ENCODE data around the gene PEX10.
"Not testable (repeated sequence)": the region's sequence is repeated elsewhere in the genome, so short reads cannot be mapped to it uniquely, and the experiment has no call there.

Gene PEX10

DNA sequence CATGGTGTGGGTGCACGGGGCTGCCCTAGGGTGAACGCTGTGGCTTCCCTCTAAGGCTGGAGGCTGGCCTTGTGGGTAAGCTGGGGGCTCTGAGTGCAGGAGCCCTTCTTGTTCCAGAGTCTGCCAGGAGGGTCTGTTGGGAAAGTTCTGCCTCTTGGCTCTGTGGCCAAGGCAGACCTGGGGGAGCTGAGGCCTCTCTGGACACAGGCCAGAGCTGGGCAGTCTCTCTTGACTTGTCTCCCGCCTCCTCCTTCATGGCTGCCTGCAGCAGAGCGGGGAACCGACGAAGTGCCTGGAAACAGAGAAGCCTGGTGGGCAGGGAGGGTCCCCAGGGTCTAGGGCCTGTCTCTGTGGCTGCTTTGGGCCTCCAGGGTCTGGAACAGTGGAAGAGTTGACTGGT lies 30.3 kb upstream of the PEX10 start:
- FAIRE-seq = no peak

DNA sequence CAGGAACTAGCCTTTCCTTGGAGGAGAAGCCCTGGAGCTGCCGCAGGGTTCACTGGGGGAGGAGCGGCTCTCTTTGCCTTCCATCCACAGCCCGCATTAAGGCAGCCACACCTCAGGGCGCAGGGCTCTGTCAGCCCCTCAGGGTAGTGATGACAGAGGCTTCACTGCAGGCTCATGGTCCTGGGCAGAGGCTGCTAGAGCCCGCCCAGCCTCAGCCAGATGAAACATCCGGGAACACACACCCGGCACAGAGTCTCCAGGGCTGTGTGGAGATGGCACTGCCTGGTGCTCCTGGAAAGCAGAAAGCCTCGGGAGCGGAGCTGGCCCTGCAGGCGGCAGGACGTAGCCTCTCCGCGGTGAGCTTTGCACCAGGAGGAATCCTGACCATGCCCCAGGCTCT lies 29.4 kb upstream of the PEX10 start:
- FAIRE-seq = no peak

DNA sequence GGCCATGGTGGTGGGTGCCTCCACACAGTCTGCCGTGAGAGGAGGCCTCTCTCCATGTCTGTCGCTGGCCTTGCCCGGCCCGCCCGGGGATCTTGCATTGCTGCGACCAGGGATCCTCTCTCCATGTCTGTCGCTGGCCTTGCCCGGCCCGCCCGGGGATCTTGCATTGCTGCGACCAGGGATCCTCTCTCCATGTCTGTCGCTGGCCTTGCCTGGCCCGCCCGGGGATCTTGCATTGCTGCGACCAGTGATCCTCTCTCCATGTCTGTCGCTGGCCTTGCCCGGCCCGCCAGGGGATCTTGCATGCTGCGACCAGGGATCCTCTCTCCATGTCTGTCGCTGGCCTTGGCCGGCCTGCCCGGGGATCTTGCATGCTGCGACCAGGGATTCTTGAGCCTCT lies 28.0 kb upstream of the PEX10 start:
- FAIRE-seq = not testable (repeated sequence)

DNA sequence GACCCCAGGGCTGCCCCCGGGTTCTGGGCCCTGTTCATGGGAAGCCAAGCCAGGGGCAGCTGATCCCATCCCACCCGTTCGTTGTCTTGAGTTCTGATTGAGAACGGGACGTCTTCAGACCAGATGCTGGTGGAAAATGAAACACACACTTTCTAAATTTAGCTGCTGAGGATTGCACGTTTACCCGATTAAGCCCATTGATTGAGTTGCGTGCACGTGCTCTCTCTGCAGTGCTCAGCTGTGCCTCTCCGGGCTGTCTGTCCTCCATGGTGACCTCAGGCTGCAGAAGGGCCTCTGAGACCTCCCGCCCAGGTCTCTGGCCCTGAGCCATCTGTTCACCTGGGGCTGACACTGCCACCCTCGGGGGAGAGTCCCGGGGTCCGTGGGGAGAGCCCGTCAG lies 27.0 kb upstream of the PEX10 start:
- no peak for FAIRE-seq

DNA sequence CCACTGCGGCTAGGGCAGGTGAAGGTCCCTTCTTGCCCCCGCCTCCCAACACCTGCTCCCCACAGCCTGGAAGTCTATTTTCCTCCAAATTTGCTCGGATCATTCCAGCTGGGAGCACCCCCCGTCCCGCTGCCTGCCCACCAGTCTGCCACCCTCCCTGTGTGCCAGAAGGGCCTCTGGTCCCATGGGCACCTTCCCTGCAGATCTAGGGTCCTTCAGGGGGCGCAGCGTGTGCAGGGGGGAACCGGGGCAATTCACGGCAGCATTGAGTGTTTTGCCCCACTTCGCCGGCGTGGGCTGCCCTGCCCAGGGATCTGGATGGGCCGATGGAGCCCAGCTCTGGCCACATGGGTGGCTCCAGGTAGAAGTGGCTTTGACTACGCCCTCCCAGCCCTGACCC lies 26.3 kb upstream of the PEX10 start:
- no peak for FAIRE-seq

DNA sequence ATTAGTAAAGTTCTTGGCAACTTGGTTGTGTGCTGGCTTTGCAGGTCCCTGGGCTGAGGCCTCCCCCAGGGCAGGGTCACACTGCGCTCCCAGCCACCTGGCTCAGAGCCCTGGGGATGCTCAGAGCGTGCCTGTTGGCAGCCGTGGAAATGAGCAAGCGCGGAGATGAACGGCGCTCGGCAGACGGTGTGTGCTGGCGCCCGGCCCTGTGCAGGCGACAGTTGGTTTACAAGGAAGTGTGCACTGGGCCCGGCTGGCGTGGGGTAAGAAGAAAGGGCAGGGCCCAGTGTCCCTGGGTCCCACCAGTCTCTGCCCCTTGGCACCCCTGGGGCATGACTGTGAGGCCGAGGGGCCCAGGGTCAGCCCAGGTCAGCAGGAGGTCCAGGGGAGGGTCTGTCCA lies 25.7 kb upstream of the PEX10 start:
- FAIRE-seq = no peak

DNA sequence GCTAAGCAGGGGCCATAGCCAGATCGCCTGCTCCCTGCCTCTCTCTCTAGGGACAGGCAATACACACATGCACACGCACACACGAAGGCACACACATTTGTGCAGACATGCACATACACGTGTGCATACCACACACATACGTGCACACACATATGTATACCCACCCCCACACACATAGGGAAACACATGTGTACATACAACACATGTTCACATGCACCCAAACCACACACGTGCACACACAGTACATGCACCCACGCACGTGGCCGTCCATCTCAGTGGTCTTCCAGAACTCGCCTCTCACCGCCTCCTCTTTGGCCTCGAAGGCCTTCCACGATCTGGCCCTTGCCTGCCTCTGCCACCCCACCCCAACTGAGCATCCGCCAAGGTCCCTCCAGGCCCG lies 25.3 kb upstream of the PEX10 start:
- no peak for FAIRE-seq

DNA sequence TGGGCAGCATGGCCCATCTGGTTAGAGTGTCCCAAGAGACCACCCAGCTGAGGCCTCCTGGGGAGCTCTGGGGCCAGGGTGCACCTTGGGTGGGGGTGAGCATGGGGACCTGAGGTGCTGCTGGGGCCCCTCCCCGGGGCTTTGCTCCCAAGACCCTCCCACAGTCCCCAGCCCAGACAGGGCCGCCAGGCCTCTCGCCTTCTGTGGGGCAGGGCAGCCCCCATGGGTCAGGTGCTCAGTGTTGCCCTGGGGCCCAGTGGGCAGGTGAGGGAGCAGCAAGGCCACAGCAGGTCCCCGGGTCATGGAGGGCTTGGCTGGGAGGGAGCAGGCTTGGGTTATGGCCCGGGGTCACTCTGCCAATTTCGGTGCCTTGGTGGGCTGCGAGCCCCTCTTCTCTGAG lies 24.5 kb upstream of the PEX10 start:
- FAIRE-seq = no peak

DNA sequence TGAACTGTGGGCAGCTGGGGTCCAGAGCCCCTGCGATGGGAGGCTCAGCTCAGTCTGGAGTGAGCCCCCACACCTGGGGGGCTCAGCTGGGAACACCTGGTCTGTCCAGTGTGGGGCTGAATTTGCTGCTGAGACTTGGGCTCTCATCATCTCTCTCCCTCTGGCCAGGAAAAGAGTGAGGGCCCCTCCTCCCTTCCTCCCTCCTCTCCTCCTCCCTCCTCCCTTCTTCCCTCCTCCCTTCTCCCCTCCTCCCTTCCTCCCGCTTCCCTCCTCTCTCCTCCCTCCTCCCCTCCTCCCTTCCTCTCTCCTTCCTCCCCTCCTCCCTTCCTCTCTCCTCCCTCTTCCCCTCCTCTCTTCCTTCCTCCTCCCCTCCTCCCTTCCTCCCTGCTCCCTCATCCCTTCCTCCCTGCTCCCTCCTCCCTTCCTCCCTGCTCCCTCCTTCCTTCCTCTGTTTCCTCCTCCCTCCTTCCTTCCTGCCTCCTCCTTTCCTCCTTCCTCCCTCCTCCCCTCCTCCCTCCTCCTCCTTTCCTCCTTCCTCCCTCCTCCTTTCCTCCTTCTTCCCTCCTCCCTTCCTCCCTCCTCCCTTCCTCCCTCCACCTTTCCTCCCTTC lies 23.5 kb upstream of the PEX10 start:
- no peak for FAIRE-seq

DNA sequence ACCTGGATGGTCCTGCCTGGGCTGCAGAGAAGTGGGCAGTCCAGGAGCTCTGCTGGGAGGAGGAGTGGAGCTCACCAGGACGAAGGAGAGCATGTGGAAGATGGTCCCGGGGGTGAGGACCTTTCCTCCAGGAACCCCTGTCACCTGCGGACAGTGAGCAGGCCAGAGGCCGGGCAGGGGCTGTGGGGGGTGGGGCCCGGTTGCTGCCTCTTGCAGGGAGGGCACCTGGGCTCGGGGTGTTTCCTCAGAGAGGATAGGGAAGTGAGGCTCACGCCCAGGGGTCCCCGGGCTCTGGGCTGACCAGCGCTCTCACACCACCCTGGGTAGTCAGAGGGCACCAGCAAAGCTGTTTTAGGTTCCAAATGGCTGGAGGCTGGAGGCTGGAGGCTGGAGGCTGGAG lies 22.7 kb upstream of the PEX10 start:
- FAIRE-seq = no peak

DNA sequence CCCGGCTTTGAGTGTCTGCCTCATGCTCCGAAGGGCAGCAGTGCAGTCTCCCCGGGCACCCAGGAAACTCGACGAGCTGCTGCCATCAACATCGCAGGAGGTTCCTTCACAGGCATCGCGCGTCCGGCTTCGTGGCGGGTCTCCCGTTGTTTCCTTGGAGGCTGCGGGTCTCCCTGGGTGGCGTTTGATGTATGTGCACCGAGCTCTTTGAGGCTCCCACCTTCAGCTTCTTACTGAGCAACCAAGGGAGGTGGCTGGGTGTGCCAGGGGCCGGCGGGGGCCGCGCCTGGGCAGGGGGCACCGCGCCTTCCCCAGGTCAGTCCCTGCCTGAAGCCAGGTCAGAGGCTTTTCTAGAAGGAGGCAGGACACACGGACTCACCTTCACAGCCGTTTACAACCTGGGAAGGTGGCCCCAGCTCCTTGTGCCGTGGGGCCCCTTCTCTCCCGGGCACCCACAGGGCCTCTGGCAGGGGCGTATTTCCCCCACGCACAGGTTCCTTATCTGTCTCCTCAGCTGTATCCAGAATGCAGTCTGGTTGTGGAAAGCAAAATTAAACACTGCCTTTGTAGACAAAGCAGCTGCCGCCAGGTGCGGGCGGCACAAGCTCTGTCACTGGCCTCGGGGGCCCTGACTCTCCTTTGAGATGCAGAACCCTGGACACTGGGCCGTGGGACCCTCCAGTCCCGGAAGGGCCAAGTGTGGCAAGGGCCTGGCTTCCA lies 21.7 kb upstream of the PEX10 start:
- FAIRE-seq = no peak

DNA sequence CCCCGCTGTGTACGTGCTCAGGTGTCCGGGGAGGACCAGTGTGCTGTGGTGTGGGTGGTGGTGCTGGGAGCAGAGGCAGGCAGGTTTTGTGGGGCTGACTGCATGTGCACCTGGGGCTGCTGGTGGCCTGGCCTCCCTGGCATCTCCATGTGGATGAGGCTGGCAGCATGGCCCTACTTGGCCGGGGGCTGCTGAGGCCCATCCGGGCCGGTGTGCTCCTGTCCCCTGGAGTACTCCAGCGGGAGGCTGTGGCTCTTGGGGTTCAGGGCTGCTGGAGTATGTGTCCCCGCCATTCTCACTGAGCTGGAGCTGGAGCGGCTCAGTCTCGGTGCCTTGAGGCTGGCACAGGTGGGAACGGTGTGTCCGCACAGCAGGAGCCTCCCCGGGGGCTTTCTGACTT lies 20.8 kb upstream of the PEX10 start:
- no peak for FAIRE-seq

DNA sequence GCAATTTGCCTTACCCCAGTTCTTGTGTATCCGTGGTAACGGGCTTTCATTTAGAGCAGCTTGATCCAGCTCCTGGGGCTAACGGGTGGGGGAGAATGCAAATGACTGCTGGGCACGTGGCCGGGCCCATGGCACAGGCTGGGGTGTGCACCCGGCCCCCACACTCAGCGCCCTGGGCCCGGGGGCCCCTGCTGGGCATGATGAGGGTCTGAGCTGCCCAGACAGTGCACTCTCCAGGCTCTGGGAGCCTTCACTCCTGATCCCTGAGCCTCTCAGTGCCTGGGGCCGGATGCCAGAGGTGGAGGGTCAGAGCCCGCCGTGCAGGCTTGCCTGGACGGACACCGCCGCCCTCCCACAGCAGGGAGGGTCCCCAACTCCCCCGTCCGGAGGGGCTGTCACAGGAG lies 20.1 kb upstream of the PEX10 start:
- no peak for FAIRE-seq

DNA sequence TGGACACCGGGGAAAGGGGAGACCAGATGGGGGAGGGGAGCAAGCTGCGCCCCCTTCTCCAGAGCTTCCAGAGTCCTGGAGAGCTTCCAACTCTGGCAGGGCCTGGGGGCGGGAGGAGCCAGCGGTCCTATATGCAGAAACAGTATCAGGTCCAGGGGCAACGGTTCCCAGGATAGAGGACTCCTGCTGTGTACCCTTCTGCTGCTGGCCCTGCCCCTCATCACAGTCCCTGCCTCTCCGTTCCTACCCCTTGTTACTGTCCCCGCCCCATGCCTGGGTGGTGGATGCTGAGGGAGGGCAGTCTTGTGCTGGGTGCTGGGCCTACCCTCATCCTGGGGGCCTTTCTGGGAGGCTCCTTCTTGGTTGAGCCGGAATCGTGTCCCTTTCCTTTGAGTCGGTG lies 19.2 kb upstream of the PEX10 start:
- FAIRE-seq = no peak

DNA sequence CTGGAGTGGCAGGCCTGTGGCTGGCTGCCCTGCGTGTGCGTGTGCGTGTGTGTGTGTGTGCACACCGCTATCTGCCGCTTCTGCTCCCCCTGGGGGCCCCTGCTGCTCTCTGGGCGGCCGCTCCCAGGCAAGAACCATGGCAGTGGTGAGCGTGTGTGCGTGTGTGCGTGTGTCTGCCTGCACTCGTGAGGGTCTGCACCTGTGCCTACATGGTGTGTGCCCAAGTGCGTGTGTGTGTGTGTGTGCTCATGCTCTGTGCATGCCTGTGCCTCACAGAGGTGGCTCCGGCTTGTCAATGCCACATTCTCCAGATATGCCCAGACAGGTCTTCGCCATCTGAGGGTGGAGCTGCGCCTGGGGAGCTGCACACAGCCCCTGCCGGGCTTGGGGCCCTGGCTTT lies 18.7 kb upstream of the PEX10 start:
- no peak for FAIRE-seq

DNA sequence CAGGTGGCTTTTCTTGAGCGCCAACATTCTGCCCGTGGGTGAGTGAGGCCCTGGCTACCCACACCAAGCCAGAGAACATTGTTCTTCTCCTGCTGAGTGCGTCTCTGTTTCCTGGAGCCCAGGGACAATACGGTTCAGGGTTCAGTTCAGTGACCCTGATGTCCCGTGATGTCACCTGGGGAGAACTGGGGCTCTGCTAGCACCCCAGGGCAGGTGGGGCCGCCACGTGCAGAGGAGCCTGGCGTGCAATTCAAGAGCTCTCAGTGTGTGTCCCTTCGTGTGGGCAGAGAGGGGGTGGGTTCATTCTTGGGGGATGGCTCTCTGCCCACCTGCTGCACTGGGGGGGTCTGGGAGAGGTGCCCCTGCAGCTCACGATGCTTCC lies 18.2 kb upstream of the PEX10 start:
- FAIRE-seq = no peak

DNA sequence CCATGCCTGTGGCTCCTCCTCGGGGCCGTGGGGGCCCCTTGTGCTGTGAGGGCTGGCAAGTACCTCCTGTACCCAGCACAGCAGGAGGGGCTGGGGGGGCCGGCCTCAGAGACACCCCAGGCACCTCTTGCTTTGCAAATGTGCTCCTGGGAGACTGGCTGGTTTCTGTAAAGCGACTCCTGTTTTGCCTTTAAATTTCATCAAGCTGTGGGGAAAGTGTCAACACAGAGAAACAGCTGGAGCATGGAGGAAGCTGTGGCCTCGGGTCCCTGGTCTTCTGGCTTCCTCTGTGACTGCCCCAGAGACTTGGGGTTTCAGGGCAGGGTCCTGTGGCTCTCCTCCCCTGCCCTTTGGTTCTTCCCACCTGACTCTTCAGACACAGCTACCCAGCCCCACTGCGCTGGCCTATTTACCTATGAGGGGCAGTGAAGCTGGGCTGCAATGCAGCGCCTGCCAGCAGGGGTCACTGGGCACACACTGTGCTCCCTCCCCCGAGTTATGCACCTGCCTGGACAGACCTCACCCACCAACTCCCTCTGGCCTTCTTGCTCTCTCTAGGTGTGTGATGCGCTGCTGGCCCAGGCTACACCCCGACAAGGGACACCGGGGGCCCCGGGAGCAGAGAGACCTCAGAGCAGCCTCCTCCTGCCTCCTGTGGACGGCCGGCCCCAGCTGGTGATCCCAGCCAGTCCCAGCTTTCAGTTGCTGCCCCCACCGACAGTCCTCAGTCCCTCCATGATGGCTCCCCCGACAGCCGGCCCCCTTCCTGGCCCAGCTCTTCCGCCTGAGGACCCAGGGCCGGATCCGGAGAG lies 17.6 kb upstream of the PEX10 start:
- FAIRE-seq = no peak

DNA sequence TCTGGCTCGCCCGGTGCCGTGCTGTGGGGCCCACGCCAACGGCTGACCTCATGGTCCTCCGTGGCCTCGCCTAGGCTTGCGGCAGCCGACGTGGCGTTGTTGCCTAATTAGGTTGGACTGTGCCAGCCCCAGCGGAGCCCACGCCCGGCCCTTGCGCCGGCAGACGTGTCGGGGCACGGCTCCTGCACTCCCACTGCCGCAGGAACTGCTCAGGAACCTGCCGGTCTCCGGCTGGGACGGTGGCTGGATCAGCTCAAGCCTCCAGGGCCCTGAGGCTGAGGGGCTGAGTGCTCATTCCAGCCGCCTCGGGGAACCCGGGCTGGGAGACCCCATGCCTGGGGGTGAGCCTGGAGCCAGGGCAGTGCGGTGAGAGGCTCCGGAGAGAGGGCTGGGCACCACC lies 16.1 kb upstream of the PEX10 start:
- no peak for FAIRE-seq

DNA sequence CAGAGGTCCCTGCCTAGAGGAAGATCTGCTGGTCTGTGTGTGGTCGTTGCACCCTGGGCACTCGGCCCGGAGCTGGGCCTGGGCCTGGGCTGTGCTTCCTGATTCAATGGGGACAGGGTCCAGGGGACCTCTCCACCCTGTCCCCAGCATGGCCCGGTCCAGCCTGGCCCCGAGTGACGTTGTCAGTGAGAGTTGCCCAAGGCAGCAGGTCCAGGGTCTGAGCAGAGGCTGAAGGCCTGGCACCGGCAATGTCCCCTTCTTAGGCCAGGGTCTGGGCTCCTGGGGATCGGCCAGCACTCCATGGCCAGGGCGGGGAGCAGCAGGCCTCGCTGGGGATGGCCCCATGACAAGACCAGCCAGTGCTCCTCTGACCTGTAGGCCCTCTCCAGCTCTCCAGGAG lies 15.6 kb upstream of the PEX10 start:
- FAIRE-seq = no peak

DNA sequence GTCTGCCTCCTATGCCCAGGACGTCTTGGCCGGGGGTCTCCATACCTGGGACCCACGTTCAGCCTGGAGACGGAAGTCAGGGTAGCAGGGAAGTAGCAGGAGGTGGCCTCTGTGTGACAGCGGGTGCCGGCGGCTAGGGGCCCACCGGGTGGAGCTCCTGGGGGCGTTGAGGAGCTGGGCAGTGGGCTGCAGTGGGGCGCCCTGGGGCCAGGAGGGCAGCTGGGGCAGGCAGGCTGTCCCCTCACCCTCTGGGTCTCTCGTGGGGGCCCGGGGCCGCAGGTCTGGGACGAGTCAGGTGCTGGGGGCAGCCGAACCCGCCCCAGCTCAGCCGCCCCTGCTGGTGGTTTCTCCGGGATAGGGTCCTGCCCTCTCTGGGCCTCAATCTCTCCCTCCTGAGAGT lies 14.7 kb upstream of the PEX10 start:
- no peak for FAIRE-seq

DNA sequence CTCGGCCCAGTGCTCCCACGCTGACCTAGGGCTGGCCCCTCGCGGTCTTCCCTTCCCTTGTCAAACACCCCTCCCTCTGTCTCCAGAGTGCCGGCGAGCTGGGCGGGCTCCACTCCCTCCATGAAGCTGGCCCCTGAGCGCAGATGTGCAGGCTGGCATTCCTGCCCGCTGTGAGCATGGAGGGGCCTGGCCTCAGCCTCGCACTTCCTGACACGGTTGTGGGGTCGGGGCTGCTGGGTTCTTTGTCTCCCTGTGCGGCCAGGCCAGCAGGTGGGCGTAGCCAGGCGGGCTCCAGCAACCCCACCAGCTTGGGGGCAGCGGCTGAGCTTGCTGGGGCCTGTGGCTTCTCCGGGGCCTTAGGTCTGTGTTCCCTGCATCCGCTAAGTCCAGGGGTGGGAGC lies 14.2 kb upstream of the PEX10 start:
- FAIRE-seq = no peak

DNA sequence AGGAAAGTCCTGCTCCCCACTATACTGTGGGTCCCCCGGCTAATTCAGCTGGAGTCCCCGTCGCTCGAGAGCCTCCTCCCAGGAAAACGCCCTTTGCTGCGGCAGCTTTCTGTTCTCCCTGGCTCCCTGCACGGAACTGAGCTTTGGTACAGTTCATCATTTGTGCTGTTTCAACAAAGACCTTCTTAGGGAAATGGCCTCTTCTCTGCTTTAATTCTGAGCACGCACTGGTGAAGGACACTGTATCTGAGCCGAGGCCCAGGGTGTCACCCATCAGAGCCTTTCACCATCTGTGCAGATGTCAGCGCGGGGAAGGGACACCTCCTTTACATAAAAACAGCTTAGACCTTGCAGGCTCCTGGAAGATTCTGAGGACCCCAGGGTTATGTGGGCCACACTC lies 13.5 kb upstream of the PEX10 start:
- no peak for FAIRE-seq

DNA sequence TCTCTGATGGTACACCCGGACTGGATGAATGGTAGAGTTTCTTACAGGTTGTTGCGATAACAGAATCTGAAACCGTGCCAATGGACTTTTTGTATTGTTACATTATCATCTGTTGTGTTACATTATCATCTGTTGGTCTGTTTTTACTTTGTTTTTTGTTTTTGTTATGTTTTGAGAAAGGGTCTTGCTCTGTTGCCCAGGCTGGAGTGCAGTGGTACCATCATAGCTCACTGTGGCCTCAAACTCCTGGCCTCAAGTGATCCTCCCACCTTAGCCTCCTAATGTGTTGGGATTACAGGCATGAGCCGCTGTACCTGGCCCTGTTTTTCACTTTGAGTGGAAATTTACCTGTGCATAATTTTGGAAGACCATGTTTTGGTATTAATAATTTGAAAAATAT lies 10.2 kb upstream of the PEX10 start:
- FAIRE-seq = no peak

DNA sequence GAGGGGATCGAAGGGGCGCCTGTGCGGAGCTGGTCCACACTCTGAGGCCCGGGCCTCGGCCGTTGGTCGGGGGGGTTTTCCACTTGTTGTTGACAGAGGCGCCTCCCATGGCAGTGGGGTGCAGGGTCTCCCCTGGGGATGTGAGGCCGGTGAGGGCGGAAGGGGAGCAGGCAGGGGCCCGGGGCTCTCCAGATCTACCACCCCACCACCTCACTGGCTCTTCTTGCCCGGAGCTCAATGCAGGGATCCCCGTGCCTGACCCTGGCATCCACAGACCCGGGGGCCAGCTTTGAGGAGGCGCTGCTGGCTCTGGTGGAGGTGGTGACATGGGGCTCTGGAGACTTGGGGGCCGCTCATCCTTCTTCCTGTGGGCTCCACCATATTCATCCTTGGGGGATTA lies 7.1 kb upstream of the PEX10 start:
- FAIRE-seq = no peak
